HUDEP-2 (cell line): ENCODE measurements around the gene CAMK4.
"Not testable (repeated sequence)": the region's sequence is repeated elsewhere in the genome, so short reads cannot be mapped to it uniquely, and the experiment has no call there.

Source experiments
- DNase-seq, 76 experiments: peaks; one replicate each; lab custom pipeline; 2025; ENCODE audit not compliant: unreplicated experiment in 76 of 76; lab: John Stamatoyannopoulos, UW

Gene CAMK4

DNA sequence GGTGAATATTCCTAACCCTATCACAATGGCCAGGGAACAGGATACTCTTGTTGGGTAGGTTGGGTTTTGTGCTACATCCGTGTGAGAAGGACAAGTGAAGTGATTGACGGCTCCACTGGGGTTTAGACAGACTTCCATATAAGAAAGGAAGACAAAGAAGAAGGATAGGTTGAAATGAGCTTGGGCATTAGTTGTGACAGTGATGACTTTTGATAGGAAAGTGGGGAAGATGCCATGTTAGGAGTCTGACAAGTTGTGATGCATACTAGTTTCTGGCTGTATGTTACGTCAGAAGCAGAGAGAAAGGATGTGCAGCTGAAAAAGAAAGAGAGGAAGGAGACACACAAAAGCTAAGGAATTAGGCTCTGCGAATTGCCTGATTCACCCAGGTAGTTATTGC, 150.2 kb downstream of the CAMK4 start:
- no peak for DNase-seq

DNA sequence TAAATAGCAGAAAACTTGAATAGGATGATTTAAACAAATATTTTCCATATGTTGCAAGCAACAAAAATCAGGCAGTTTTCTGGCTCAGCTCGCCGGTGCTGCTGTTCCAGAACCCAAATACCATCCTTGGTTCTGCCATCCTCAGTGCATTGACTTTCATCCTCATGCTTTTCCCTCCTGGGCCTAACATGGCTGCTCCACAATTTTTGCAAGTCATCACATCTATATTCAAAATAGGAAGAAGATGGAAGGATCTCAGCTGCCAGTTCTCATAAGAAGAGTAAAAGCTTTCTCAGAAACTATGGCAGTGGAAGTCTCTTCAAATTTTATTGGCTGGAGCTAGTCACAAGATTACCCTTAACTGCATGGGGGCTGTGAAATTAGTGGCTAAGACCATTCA, 151.5 kb downstream of the CAMK4 start:
- no peak for DNase-seq

DNA sequence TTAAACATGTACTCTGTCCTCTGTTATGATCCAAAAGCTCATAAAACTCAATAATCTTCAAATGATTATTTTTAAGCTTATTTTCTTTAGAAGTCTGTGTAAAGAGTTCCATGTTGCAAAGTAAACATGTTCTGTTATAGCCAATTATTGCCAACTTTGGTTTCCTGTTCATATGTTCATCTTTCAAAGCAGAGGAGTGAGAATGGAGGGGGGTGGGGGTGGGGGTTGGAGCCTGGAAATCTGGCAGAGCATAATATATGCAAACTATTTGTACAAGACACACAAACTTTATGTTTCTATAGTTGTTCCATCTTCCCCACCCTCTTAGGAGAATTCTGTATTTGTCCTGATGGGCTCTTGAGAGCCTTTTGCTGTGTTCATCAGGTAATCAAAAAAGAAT, 153.1 kb downstream of the CAMK4 start:
- no peak for DNase-seq

DNA sequence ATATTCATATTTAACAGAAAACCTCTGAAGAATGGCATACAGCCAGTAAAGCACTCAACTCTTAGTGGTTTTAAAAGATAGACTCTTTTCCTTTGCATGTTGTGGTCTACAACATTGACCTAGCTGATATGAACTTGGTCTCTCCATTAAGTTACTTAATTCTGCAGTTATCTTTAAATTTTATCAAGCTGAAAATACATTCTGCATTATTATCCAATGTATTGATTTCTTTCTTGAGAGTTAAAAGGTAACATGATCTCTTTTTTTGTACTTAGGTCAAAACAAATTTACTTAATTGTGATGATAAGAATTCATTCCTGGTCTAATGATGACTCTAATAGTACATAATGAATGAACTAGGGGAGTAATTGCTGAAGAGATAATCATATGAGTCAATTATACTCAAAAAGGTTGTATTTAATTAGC, 155.2 kb downstream of the CAMK4 start:
- no peak for DNase-seq

DNA sequence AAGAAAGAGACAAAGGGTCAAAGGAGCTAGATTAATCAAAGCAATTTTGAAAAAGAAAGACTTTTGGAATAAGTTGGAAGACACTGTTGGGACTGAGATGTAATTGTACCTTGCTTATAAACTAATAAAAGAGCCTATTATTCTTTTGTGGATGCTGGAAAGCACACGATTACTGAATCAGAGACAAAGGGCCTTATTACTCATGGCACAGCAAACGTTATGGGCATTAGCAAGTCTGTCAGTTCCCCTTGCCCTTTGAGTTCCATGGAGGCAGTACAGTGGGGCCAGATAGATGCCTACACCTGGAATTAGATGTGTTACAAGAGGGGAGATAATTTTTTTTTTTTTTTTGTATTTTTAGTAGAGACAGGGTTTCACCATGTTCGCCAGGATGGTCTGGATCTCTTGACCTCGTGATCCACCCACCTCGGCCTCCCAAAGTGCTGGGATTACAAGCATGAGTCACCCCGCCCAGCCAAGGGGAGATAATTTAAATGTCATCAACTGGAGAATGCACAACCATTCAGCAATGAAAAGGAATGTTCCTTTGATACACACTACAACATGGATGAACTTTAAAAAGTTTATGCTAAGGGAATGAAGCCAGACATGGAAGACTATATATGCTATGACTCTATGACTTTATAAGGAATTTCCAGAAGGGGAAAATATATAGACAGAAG, 159.2 kb downstream of the CAMK4 start:
- no peak for DNase-seq

DNA sequence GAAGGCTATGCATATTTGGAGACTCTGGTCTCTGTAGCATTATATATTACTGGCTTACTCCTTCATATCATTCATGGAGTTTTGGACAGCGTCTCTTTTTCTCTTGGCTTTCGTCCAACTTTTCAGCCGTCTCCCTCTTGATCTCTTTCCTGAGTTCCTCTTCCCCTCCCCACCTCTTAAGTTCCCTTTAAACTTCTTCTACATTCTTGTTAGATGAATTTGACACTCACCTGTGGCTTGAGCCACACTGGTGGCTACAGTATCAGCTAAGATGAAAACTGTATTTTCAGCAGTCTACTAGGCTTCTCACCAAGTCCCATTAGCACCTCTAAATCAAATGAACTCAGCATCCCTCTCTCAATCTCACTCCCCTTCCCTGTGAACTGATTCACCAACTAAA, 160.0 kb downstream of the CAMK4 start:
- peak in 2 of 76 experiments; percentile 0 to 2 for DNase-seq

DNA sequence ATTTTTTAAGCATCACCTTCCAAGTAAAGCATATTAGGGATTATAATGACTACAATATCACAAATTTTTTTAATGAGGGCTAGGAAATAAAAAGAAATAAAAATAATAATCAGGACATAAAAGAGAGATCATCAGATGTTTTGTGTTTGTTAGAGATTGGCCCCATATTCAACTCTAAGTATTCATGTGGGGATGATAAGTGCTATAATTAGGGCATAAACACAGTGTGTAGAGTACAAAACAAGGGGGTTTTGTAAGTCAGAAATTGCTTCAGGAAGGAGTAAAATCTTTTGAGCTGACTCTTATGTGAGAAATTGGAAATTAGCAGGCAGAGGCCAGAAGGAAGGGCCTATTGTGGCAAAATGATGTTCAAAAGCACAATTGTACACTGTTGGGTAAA, 160.9 kb downstream of the CAMK4 start:
- no peak for DNase-seq

DNA sequence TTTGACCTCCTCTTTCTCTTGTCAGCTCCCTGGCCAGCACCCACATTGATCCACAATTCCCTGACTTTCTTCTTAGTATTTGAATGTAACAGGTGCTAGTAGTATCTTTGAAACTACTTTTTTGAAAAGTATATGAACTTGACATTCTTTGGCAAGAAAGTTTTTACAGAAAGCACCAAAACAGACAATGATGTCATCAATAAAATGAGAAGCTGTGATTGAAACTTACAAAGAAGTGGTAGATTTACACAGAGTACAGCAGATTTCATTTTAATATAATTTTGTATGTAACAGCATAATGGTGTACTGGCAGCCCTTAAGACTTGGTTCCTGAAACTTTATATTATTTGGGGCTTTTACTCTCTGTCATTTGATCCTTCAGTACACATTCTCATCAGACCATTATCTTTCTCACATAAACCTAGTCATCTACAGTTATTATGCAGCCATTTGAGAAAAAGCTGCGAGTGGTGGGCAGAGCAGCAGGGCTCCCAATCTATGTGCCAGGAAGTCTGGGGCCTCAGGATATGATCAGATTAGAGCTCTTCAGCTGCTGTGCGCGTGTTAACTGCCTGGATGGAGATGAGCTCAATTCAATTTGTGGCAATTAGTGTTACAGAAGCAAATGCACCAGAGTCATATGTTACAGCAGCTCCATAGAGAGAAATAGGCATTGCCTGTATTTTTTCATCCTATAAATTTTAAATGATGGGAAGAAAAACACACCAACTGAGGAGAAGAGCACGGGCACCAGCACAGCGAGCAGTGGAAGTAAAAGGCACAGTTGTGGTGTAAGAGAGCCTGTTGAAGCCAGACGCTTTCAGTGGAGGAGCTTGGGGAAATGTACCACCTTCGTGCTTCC, 162.0 kb downstream of the CAMK4 start:
- no peak for DNase-seq

DNA sequence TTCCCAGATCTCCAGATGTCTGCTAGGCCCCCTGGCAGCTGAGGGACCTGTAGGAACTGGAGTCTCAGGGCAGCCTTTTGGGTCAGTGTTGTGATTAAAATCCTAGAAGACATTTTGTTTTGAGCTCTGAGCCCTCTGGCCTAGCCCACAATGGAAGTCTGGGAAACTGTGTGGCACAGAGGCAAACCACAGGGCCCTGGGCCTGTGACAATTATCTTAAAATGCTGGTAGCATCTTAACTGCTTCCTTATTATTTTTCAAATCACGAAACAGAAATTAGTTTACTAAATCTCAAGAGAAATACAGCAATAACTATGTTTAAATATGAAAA, 162.6 kb downstream of the CAMK4 start:
- DNase-seq: no peak

DNA sequence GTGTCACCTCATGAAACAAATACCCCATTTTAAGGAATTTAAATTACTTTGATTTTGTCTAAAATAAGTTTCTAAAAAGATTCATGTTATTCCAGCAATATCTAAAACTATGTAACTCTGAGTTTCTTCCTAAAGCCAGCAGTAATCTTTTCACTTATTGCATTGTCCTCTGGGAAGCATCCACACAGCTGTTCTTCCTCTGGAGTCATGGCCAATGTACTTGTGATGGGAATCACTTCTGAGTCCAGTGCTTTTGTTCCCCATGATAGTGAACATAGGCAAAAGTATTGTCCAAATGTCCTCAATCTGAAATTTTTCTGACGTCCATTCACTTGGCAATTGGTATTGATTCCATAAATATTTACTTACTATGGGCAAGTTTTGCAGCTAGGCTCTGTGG, 163.2 kb downstream of the CAMK4 start:
- no peak for DNase-seq

DNA sequence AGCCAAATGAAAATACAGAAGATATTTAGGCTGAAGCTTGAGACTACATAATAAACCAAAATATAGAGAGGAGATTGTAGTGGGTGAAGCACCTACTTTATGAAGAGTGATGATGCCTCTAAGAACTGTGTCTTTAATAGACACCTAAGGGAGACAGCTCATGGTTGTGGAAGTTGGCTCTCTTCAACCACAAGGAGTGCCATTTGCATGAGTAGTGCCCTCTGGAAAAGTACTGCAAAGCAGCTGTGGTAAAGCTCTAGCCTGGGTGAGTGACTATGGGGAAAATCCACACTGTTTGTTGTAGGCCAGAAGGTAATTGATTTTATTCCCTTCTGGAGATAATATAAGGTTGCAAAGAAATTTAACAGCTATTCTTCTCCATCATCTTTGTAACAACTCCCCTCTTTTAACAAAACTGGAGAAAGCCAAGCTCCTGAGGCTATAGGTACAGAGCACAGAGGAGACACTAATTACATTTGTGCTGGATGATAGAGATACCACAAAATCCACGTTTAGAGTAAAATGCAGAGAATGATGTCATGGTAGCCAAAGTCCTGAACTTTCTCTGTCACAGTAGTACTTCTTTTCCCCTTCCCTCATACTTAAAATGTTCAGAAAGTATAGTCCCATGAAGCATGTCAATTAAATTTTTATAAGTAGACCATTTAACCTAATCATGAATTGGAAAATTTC, 165.4 kb downstream of the CAMK4 start:
- DNase-seq: no peak

DNA sequence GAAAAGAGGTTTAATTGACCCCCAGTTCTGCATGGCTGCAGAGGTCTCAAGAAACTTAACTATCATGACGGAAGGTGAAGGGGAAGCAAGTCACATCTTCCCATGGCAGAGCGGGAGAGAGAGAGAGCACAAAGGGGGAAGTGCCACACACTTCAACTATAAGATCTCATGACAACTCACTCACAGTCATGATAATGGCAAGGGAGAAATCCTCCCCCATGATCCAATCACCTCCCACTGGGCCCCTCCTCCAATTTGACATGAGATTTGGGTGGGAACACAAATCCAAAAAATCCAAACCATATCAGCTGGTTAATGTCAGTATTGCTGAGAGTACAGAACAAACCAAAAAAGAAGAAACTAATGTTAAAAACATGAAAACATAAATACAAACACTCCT, 168.0 kb downstream of the CAMK4 start:
- no peak for DNase-seq

DNA sequence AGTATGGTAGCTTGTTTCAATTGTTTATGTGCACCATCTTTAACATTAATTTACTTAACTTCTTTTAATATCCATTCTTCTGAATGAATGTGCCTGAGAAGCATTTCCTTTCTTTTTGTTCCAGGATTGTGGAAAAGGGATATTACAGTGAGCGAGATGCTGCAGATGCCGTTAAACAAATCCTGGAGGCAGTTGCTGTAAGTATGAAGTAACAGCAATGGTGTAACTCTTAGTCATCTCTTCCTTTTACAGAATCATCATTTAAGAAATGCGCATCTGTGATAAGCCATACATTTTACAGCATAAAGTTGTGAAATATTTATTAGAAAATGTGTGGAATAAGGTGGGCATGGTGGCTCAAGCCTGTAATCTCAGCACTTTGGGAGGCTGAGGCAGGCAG, 170.4 kb downstream of the CAMK4 start:
- no peak for DNase-seq

DNA sequence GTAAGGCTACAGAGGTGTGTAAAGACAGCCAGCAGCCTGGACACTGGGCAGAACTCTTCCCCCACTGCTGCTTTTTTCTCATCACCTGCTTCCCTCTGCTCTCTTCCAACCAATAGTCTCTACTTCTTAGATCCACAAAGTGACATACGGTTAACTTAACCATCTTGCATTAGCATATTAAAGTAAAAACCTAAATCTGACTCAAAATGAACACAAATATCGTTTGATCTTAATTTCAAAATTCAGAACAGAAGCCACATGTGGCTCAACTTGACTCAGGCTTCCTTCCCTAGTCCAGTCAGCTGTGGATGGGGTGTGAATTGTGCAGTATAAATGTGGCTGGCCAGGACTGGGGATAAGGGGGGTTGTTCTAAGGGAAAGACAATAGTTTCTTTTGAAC, 173.8 kb downstream of the CAMK4 start:
- no peak for DNase-seq

DNA sequence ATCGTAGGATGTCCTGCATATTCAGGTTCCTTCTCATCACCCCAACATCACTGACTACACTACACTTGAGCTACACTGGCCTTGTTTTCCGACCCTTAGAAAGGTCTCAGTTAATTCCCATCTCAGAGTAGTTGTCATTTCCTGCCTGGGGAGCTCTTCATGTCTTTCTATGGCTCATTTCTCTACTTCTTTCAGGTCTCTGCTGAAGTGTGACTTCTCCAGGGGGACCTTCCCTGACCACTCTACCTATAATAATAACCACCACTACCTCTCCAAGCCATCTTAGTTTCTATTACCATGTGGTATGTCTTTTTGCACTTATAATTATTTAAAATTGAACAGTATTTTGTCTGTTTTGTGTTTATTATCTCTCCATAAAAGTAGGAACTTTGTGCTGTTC, 174.9 kb downstream of the CAMK4 start:
- no peak for DNase-seq

DNA sequence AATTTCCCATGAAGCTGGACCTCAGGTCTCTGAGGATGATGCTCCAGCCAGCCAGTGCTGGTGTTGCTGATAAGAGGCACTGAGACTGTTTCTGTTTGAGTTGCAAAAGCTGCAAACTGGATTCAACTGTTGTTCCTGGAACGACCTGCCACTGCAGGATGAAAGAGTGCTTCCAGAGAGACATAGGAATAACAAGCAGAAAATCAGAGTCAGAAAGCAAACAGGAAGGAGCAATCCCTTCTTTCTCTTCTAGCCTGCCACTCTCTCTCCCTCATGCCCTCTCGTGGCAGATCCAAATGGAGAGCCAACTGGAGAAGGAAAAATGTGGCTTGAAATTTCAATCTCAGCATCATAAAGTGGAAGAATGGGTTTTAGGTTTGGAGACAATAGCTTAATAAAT, 177.7 kb downstream of the CAMK4 start:
- no peak for DNase-seq

DNA sequence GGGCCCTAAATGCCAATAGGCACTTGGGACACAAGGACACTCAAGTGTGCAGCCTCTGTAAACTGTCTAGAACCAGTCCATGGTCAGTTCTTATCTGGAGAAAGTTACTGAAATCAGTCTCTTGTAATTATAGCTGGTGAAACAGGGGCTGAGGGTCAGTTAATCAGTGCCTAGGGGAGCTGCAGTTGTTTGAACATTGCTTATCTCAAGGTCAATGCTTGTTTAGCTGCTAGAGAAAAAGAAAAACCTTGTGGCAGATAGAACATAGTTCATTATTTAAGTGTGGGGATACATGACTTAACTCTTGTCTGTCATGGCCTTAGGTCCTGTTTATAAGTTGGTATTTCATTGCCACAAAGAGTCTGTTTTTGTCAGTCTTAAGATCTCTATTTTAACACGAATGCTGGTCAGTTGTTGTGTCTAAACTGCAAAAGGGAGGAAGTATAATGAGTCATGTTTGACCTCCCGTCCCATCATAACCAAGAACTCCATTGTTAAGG, 180.1 kb downstream of the CAMK4 start:
- no peak for DNase-seq

DNA sequence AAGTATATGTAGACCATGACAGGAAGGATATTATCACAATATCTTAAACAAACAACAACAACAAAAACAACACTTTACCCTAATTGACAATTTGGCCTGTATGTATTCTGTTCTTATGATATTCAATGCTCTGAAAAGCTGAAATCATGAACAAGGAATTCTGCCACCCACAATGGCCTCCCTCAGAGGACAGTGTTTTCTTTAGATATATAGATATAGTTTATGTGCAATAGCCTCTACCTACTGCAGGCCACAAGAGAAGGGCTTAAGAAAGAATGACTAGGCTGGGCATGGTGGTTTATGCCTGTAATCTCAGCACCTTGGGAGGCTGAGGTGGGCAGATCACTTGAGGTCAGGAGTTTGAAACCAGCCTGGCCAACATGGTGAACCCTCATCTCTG, 183.4 kb downstream of the CAMK4 start:
- DNase-seq: no peak

DNA sequence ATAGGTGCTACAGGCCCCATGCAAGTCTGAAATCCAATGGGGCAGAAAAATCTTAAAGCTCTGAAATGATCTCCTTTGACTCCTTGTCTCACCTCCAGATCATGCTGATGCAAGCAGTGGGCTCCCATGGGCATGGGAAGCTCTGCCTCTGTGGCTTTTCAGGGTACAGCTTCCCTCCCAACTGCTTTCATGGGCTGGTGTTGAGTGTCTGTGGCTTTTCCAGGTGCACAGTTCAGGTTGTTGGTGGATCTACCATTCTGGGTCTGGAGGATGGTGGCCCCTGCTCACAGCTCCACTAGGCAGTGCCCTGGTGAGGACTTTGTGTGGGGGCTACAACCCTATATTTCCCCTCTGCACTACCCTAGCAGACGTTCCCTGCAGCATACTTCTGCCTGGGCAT, 184.6 kb downstream of the CAMK4 start:
- DNase-seq: no peak

DNA sequence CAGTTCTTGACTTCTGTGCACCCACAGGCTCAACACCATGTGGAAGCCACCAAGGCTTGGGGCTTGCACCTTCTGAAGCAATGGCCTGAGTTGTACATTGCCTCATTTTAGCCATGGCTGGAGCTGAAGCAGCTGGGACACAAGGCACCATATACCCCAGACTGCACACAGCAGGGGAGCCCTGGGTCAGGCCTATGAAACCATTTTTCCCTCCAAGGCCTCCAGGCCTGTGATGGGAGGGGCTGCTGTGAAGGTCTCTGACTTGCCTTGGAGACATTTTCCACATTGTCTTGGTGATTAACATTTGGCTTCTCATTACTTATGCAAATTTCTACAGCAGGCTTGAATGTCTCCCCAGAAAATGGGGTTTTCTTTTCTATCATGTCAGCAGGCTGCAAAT, 185.1 kb downstream of the CAMK4 start:
- not testable (repeated sequence) for DNase-seq

DNA sequence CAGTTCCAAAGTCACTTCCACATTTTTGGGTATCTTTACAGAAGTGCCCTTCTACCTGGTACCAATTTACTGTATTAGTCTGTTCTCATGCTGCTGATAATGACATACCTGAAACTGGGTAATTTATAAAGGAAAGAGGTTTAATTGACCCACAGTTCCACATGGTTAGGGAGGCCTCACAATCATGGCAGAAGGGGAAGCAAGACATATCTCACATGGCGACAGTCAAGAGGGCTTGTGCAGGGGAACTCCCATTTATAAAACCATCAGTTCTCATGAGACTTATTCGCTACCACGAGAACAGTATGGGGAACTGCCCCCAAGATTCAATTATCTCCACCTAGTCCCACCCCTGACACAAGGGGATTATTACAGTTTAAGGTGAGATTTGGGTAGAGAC, 185.9 kb downstream of the CAMK4 start:
- DNase-seq: not testable (repeated sequence)

DNA sequence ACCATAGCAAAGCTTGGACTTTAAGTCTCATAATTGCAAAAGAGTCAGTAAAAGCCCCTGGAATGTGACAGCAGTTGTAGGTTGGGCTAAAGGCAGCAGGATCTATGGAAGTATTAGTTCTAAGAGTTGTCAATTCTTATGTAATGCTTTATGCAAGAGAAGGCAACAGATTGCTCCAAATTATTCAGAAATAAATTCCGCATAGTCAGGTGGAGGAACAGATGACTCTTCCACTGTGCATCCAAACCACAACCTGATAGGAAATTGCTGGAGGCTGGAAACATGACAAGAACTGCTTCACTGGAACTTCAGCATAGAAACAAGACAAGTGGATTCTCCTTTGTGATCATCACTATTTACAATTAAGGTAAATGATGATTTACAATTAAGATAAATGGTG, 187.1 kb downstream of the CAMK4 start:
- no peak for DNase-seq
